ENCODE results near the gene SLC25A42.

Gene SLC25A42

DNA sequence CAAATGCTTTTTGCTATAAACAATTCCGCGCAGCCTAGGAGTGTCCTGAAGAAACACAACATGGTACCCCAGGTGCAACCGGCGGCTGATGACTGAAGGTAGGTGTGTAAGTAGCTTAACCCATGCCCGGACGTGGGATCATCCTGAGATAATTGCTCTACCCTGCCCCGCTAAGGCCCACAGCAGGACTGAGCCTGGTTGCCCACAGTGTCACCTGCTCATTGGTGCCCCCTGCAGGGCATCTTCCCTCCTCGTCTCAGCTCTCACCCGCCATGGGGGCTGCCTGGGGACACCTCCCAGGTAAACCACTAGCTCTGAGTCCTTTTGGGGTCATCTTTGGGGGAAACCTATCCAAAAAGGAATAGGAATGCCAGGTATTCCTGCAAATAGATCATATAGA lies 52.2 kb downstream of the SLC25A42 start:
- in situ Hi-C loops (cut with MboI; ENCODE audit: low sequenced_read_pairs, unreplicated experiment), result no loop called here
- peak; percentile 79 for DNase-seq (ENCODE audit: low spot score)
- TF ChIP-seq, protein P1, sequence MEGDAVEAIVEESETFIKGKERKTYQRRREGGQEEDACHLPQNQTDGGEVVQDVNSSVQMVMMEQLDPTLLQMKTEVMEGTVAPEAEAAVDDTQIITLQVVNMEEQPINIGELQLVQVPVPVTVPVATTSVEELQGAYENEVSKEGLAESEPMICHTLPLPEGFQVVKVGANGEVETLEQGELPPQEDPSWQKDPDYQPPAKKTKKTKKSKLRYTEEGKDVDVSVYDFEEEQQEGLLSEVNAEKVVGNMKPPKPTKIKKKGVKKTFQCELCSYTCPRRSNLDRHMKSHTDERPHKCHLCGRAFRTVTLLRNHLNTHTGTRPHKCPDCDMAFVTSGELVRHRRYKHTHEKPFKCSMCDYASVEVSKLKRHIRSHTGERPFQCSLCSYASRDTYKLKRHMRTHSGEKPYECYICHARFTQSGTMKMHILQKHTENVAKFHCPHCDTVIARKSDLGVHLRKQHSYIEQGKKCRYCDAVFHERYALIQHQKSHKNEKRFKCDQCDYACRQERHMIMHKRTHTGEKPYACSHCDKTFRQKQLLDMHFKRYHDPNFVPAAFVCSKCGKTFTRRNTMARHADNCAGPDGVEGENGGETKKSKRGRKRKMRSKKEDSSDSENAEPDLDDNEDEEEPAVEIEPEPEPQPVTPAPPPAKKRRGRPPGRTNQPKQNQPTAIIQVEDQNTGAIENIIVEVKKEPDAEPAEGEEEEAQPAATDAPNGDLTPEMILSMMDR (IDR thresholded peaks at IDR 0.05; ENCODE audit: borderline replicate concordance, control extremely low read depth, extremely low read depth, insufficient read depth, missing control alignments), result peak; percentile 58

DNA sequence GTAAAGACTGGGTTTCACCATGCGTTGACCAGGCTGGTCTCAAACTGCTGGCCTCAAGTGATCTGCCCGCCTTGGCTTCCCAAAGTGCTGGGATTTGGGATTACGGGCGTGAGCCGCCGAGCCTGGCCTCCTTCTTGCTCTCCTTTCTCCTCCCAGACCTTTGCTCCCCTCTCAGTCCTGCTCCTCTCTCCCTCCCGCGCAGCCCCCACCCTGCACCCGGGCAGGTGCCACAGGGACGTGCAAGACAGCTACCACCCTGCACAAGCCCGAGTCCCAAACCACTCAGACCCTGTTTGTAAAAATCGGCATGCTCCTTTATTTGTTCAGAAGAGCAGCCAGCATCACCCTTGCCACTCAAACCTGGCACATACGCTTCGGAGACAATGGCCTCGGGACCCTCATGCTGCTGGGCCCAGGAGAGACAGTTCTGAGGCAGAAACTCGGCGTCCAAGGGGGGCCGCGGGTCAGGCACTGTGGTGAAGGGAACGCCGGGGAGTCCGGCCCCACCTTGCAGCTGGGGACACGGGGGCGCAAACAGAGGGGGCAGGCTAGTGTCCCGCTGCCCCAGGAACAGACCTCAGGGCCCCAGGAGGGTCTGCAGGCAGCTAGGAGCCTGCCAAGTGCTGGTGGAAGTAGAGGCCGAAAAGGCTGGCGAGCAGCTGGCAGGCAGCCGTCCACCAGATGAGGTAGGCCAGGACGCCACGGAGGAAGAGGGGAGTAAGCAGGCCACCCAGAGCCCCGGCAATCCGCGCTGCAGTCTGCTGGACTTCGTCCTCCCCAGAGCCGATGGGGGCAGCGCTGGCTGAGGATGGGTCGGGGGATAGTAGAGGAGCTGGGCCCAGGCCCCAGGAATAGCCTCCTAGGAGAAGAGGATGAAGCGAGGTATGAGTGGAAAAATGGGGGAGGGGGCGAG lies 55.8 kb downstream of the SLC25A42 start:
- in situ Hi-C loops (cut with MboI; ENCODE audit: low sequenced_read_pairs, unreplicated experiment), result no loop called here

DNA sequence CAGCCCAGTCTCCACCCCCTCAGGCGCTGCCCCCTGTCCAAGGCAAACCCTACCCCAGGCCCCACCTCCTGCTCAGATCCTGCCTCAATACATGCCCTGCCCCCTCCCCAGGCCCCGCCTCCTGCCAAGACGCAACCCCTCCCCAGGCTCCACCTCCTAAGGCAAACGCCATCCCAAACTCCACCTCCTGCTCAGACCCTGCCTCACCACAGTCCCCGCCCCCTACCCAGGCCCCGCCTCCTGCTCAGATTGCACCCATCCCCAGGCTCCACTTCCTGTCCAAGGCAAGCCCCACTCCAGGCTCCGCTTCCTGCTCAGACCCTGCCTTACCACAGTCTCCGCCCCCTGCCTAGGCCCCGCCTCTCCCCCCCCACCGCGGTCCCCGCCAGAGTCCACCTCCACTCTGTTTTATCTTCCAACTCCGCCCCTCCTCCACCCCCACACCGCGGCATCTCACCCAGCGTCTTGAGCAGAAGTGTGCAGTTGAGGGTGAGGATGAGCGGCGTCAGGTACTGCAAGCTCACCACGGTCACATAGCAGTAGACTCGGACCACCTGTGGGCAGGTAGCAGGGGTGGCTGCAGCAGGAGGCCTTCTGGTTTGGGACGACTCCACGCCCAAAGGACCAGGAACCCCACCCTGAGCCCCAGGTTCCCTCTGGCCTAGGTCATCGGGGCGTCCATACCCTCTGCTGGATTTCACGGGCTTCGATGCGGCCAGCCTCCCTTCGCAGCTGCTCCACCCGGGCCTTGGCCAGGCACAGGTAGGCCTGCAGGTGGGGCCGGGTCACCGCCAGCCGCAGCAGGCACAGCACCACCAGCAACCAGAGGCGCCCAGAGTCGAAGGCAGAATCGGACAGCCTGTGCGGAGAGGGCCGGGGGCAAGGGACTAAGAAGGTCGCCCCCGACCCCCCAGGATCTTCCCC lies 56.8 kb downstream of the SLC25A42 start:
- no peak for DNase-seq (ENCODE audit: low spot score)
- in situ Hi-C loops (cut with MboI; ENCODE audit: low sequenced_read_pairs, unreplicated experiment), result no loop called here
- TF ChIP-seq, protein P1 (IDR thresholded peaks at IDR 0.05; ENCODE audit: borderline replicate concordance, control extremely low read depth, extremely low read depth, insufficient read depth, missing control alignments), result no peak

More for the DNA sequence above, 55.8 kb downstream of the SLC25A42 start:
- no peak for DNase-seq (ENCODE audit: low spot score)
- TF ChIP-seq, protein P1 (IDR thresholded peaks at IDR 0.05; ENCODE audit: borderline replicate concordance, control extremely low read depth, extremely low read depth, insufficient read depth, missing control alignments), result no peak

DNA sequence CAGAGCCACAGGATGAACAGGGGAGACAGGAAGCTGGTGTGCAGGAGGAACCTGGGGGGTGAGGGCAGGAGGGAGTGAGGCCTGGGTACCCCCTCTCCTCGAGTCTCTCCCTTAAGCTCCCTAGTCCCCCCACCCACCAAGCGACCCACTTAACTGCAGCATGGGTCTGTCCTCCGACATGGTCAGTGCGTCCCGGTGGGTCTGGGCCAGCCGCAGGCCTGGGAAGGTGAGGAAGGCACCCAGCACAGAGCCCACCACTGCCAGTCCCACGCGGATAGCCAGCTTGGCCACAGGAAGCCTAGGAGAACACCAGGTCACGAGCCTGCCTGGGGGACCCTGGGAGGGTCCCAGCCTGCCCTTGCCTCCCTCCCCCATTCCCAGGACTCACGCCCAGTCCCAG lies 57.6 kb downstream of the SLC25A42 start:
- in situ Hi-C loops (cut with MboI; ENCODE audit: low sequenced_read_pairs, unreplicated experiment), result no loop called here
- no peak for DNase-seq (ENCODE audit: low spot score)
- TF ChIP-seq, protein P1 (IDR thresholded peaks at IDR 0.05; ENCODE audit: borderline replicate concordance, control extremely low read depth, extremely low read depth, insufficient read depth, missing control alignments), result no peak

DNA sequence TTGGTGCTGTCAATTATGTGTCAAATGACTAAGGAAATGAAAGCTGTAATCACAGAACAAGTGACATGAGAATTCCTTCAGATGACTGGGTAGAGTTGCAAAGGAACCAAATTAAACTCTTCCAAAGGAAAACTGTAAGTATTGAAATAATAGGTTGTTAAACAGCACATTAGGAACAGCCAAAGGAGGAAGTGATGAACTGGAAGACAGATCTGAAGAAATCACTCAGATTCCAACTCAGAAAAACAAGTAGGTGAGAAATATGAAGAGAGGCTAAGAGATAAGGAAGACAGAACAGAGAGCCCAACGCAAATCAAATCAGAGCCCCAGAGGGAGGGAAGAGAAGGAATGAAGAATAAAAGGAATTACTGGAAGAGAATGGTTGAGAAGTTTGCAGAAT lies 59.1 kb downstream of the SLC25A42 start:
- TF ChIP-seq, protein P1 (IDR thresholded peaks at IDR 0.05; ENCODE audit: borderline replicate concordance, control extremely low read depth, extremely low read depth, insufficient read depth, missing control alignments), result no peak
- in situ Hi-C loops (cut with MboI; ENCODE audit: low sequenced_read_pairs, unreplicated experiment), result no loop called here
- no peak for DNase-seq (ENCODE audit: low spot score)

DNA sequence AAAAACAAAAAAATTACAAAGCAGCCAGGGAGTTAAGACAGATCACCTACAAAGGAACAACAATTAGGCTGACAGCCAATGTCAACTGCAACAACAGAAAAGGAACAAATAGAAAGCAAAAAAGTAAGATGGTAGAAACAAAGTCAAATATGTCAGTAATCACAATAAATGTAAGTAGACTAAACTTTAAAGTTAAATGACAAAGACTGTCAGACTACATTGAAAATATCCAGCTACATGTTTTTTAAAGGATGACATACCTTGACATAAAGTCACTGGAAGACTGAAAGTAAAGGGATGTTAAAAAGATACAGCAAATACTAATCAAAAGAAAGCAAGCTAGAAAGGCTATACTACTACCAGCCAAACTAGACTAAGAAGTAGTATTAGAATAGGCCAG lies 59.6 kb downstream of the SLC25A42 start:
- in situ Hi-C loops (cut with MboI; ENCODE audit: low sequenced_read_pairs, unreplicated experiment), result no loop called here
- DNase-seq (ENCODE audit: low spot score), result no peak
- TF ChIP-seq, protein P1 (IDR thresholded peaks at IDR 0.05; ENCODE audit: borderline replicate concordance, control extremely low read depth, extremely low read depth, insufficient read depth, missing control alignments), result no peak

All from GM13976 (cell line).